Measurements from ENCODE around the gene CRMP1. TPM values are rescaled to one million over a fixed set of nuclear protein-coding genes. Genes with fewer than 3 reads are reported as not detected.

CRMP1 gene
- total RNA-seq, 2 donors from 2014 or later, result 1.8 TPM; not detected in 1

DNA sequence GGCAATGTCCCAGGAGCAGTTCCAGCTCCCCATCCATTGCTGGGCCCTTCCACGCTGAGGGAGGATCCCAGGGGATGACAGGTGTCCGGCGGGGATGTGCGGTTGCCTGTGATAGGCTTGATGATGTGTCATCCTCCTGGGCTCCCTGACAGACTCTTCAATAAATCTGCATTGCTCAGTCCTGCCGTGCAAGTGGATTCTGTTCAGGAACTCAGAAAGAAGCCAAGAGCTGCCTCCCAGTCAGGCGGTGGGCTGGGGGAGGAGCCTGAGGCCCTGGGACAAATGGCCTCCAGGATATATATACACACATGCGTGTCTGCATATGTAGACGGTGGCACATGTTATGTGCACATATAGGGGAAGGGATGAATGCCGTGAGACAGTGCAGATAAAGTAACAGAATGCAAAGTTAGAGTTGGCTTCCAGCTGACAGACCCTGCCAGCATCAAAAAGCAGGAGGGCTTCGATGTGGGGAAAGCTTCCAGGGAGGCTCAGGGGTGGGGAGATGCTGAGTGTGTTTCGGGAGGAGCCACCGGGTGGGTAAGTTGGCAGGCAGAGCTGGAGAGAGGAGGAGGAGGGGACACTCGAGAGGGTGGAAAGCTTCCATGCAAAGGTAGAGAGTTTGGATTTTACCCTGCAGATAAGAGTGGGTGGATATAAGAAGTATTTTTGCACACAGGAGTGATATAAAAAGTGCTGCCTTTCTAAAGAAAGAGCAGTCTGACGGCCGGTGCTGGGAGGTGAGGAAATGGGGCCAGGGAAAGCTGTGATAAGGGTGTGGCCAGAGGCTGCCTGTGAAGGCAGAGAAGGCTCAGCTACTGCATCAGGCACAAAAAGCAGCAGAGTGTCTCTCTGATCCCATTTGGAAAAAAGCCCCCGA lies 28.5 kb upstream of the CRMP1 start:
- Histone ChIP-seq H3K4me1 (ENCODE audit: control insufficient read depth in 1 of 2, low read depth in 2 of 2) (no peaks in the 10 kb centered on the region), H3K4me3 (no peak overlapping the region), H3K27ac (no peak overlapping the region), H3K27me3 (replicated peaks; ENCODE audit: insufficient read depth) (no peaks in the 10 kb centered on the region), H3K36me3 (no peaks in the 10 kb centered on the region), H3K9me3 (no peaks in the 10 kb centered on the region)
- no peak for DNase-seq (ENCODE audit: low spot score)
- TF ChIP-seq, protein P1, sequence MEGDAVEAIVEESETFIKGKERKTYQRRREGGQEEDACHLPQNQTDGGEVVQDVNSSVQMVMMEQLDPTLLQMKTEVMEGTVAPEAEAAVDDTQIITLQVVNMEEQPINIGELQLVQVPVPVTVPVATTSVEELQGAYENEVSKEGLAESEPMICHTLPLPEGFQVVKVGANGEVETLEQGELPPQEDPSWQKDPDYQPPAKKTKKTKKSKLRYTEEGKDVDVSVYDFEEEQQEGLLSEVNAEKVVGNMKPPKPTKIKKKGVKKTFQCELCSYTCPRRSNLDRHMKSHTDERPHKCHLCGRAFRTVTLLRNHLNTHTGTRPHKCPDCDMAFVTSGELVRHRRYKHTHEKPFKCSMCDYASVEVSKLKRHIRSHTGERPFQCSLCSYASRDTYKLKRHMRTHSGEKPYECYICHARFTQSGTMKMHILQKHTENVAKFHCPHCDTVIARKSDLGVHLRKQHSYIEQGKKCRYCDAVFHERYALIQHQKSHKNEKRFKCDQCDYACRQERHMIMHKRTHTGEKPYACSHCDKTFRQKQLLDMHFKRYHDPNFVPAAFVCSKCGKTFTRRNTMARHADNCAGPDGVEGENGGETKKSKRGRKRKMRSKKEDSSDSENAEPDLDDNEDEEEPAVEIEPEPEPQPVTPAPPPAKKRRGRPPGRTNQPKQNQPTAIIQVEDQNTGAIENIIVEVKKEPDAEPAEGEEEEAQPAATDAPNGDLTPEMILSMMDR (IDR thresholded peaks at IDR 0.05), result no peak
- no peak for ATAC-seq (ENCODE audit: insufficient number of reproducible peaks, low FRiP score, low read depth)

DNA sequence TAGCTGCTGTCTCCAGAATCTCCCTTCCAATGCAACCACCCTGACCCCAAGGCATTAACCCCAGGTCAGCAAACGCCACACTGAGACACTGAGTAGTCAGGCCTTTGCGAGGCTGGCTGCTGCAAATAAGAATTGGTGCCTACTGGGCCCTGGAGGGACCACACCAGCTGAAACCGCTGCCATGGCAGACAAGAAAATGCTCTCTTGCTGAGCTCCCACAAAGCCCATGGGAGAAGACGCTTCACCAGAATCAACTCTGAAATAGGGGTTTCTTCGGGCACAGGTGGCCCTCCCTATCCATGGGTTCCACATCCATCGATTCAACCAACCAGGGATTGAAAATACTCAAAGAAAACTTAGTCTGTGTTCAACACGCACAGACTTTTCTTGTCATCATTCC lies 26.7 kb upstream of the CRMP1 start:
- H3K4me1 ChIP-seq (ENCODE audit: control insufficient read depth in 1 of 2, low read depth in 2 of 2), result no peaks in the 10 kb centered on the region
- TF ChIP-seq, protein P1 (IDR thresholded peaks at IDR 0.05), result no peak
- H3K36me3 ChIP-seq, result no peaks in the 10 kb centered on the region
- DNase-seq (ENCODE audit: low spot score), result no peak
- no peak for ATAC-seq (ENCODE audit: insufficient number of reproducible peaks, low FRiP score, low read depth)
- H3K9me3 ChIP-seq, result no peaks in the 10 kb centered on the region
- H3K27ac ChIP-seq, result no peak overlapping the region
- H3K4me3 ChIP-seq, result no peak overlapping the region
- H3K27me3 ChIP-seq (replicated peaks; ENCODE audit: insufficient read depth), result no peaks in the 10 kb centered on the region

DNA sequence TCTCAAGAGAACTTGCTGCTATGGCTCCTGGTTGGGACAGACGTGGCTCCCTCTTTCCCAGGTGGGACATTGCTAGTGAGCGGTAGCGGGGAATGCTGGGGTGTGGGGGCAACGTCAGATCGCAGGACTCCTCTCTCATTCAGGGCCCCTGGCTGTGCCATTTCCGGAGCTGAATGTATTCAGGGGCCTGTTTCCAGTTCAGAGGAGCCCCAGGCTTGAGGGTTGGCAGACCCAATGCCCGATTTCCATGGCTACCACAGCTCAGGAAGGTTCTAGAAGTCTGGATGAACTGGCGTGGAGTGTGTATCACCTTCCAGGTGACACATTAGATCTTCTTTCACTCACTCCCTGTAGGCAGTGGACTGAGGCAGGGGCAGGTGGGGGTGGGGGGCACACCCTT lies 26.2 kb upstream of the CRMP1 start:
- Histone ChIP-seq H3K9me3 (no peaks in the 10 kb centered on the region), H3K36me3 (no peaks in the 10 kb centered on the region), H3K4me3 (no peak overlapping the region), H3K27ac (no peak overlapping the region), H3K4me1 (ENCODE audit: control insufficient read depth in 1 of 2, low read depth in 2 of 2) (no peaks in the 10 kb centered on the region), H3K27me3 (replicated peaks; ENCODE audit: insufficient read depth) (no peaks in the 10 kb centered on the region)
- DNase-seq (ENCODE audit: low spot score) (no peak), ATAC-seq (ENCODE audit: insufficient number of reproducible peaks, low FRiP score, low read depth) (no peak)
- TF ChIP-seq, protein P1 (IDR thresholded peaks at IDR 0.05), result no peak

DNA sequence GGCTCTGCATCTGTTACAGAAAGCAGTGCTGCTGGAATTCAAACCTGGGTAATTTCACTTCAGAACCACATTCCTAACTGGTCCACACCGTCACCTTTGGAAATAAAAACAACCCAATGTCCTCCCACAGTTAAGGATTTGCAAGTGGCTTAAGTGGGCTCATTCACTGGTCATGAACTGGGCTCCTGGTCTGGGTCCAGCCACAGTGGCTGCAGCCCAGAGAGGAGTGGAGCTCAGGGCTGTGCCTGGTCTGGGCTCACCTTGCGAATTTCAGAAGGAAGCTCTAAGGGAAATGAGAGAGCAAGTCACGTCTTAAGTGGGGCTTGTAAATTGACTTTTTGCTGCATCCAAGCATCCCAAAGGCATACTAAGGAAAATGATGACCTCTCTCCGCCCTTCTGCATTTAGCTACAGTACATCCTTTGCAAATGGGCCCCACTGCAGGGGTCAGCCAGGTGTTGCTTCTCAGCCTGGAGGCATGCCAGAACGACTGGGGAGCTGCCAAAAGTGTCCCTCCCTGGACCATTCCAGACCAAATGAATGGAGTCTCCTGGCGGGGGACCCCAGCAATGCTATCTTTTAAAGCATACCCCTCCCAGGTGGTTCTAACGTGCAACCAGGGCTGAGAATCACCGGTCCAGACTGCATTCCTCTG lies 25.6 kb upstream of the CRMP1 start:
- no peak overlapping the region for H3K4me3 ChIP-seq
- no peaks in the 10 kb centered on the region for H3K36me3 ChIP-seq
- ATAC-seq (ENCODE audit: insufficient number of reproducible peaks, low FRiP score, low read depth) (no peak), DNase-seq (ENCODE audit: low spot score) (no peak)
- no peaks in the 10 kb centered on the region for H3K4me1 ChIP-seq (ENCODE audit: control insufficient read depth in 1 of 2, low read depth in 2 of 2)
- H3K27ac ChIP-seq, result no peak overlapping the region
- TF ChIP-seq, protein P1 (IDR thresholded peaks at IDR 0.05), result no peak
- no peaks in the 10 kb centered on the region for H3K9me3 ChIP-seq
- H3K27me3 ChIP-seq (replicated peaks; ENCODE audit: insufficient read depth), result no peaks in the 10 kb centered on the region

DNA sequence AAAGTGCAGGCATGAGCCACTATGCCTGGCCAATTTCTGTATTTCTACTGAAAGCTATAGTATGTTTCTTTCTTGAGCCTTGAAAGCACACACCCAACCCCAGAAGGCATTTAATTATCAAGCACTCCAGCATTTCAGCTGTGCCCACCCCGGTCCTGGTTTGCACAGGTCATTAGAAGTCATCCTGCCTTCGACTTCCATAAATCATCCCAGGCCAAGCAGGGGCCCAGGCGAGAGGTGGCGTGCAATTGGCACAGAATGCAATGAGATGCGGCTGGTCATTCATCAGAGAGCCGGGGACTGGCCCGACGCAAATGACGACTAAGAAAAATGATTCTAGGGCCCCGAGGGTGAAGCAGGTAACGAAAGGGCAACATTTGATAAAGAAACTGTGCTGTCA lies 24.8 kb upstream of the CRMP1 start:
- Histone ChIP-seq H3K9me3 (no peaks in the 10 kb centered on the region), H3K4me1 (ENCODE audit: control insufficient read depth in 1 of 2, low read depth in 2 of 2) (no peaks in the 10 kb centered on the region), H3K27ac (no peak overlapping the region), H3K36me3 (no peaks in the 10 kb centered on the region), H3K27me3 (replicated peaks; ENCODE audit: insufficient read depth) (no peaks in the 10 kb centered on the region), H3K4me3 (no peak overlapping the region)
- DNase-seq (ENCODE audit: low spot score) (no peak), ATAC-seq (ENCODE audit: insufficient number of reproducible peaks, low FRiP score, low read depth) (no peak)
- TF ChIP-seq, protein P1 (IDR thresholded peaks at IDR 0.05), result no peak

Measured in thoracic aorta (tissue), 2 donors.